ENCODE measurements around the gene RFC5.
"Not testable (repeated sequence)": the region's sequence is repeated elsewhere in the genome, so short reads cannot be mapped to it uniquely, and the experiment has no call there.

- not testable (repeated sequence) for TF ChIP-seq CTCF (IDR thresholded peaks at IDR 0.05); POLR2A (IDR thresholded peaks at IDR 0.05); EP300 (IDR thresholded peaks at IDR 0.05; ENCODE audit: low read depth)
Measured at GRCh38 chr12:118022097-118022727, 5.7 kb downstream of the RFC5 start.
